ENCODE data around the gene SF3B3.

Gene SF3B3

DNA sequence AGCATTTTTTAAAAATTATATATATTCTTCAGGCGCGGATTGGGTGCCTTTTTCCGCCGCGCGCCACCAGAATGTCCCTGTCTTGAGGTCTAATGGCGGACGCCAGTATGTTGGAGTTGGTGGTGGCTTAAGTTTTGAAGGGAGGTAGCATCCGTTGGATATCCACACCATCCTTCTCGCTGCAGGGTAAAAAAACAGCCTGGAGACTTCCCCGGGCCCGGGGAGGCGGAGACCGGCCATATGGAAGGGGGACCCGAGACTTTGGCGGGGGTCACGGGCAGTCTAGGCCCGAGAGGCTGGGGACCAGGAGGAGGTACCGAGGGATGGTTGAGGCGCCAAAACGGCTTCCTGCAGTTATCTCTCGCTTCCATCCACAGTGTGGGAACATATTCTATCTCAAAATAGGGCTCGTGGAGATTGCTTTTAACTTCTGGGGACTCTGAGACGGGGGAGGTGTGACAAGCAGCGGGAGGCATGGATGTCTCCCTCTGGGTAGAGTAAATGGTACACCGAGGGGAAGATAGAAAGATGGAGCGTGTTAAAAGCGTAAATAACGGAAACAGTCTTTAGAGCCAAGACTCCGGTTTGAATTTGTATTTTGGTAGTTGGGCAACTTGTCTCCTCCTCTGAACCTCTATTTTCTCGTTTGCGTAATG, at the start of gene SF3B3:
Gene SF3B3 (plus strand): TSS at position 74 of the 656 bp plus-strand sequence. CDS start 2,841 bp downstream, outside the sequence.
- DNase-seq (ENCODE audit: low read depth), result peak; percentile 42

DNA sequence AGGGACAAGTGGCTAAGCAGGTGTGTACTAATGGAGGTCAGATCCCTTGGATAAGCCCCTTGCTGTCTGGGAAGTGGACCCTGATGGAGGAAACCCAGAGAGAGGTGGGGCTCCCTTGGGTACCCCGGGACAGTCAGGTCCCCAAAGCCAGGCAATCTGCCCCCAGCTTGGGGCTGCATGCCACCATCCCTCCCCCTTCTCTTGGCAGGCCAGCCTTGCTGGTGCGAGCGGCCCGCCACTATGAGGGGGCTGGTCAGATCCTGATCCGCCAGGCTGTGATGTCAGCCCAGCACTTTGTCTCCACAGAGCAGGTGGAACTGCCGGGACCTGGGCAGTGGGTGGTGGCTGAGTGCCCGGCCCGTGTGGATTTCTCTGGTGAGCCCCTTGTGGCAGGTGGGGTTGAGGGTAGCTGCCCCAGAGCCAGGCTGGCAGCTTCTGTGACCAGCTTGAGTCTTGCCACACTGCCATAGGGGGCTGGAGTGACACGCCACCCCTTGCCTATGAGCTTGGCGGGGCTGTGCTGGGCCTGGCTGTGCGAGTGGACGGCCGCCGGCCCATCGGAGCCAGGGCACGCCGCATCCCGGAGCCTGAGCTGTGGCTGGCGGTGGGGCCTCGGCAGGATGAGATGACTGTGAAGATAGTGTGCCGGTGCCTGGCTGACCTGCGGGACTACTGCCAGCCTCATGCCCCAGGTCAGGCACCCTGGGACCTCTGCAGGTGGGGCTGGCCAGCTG, 49.1 kb upstream of the SF3B3 start:
- no peak for DNase-seq (ENCODE audit: low read depth)

DNA sequence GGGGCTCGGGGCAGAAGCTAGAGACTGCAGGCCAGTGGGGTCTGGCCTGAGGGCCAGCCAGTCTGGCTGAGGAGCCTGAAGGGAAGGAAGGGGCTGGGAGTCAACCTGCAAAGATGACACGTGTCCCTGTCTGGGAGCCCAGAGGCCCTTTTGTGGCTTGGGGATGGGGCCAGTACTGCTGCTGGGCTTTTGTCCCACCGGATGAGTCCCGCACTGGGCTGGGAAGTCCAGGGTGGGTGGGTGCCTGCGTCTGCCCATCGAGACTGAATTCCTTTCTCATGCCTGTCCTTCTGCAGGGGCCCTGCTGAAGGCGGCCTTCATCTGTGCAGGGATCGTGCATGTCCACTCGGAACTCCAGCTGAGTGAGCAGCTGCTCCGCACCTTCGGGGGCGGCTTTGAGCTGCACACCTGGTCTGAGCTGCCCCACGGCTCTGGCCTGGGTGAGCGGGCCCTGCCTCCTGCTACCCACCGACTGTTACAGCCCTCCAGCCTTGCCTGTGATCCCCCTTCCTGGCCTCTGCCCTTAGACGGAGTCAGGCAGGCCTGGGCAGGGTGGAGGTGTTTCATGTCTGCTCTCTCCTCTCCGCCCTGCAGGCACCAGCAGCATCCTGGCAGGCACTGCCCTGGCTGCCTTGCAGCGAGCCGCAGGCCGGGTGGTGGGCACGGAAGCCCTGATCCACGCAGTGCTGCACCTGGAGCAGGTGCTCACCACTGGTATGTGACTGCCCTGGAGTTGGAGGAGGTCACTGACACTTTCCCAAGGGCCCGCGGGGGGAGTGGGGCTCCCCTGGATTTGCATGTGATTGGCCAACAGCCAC, 48.4 kb upstream of the SF3B3 start:
- no peak for DNase-seq (ENCODE audit: low read depth)

DNA sequence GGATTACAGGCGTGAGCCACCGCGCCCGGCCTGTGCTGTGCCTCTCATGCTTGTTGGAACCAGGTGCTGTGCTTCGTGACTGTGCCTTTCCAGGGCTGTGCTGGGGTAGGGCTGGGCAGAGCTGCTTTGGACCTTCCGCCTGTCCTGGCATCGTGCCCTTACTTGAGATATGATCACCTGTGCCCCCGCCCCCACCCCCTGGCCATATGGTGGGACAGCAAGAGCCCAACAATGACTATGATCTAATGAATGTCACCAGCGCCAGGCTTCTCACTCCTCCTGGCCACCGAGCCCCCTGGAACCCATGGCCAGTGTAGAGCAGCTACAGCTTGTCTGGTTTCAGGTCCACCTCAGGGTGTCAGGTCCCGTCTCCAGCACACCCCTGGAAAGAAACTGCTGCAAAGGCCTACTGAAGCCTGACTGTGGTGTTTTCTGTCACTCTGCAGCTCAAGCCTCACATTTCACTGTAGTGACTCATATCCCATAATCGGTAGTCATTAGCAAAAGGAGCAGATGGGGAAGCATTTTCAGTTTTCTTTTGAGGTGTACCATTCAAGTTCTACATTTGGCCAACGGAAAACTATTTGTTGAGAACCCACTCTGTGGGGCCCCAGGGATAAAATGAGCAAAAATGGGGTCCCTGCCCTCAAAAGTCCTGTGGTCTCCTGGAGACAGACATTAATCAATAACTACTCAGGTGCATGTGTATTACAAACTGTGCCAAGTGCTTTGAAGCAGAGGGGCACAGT, 47.2 kb upstream of the SF3B3 start:
- no peak for DNase-seq (ENCODE audit: low read depth)

DNA sequence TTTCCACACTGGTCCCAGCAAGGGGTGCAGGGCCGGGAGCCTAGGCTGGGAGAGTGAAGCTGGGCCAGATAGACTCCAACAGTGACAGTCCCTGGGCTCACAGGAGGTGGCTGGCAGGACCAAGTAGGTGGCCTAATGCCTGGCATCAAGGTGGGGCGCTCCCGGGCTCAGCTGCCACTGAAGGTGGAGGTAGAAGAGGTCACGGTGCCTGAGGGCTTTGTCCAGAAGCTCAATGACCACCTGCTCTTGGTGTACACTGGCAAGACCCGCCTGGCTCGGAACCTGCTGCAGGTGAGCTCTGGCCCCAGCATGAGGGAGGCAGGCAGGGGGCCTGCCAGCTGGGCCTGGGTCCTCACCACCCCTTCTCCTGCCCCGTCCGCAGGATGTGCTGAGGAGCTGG, 45.4 kb upstream of the SF3B3 start:
- DNase-seq (ENCODE audit: low read depth), result no peak

DNA sequence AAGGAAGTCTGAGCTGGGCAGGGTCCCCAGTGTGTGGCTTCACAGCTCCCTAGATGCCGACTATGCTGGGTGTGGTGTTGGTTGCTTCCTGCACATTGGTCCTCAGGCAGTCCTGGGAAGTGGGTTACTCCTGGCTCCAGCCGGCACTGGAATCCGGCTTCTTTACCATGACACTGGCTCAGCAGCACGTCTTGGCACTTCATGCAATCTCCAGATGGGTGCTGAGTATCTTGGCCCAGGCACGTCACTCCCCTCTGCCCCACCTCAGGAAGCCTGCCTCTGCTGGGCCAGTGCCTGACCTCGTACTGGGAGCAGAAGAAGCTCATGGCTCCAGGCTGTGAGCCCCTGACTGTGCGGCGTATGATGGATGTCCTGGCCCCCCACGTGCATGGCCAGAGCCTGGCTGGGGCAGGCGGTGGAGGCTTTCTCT, 44.7 kb upstream of the SF3B3 start:
- DNase-seq (ENCODE audit: low read depth), result no peak

DNA sequence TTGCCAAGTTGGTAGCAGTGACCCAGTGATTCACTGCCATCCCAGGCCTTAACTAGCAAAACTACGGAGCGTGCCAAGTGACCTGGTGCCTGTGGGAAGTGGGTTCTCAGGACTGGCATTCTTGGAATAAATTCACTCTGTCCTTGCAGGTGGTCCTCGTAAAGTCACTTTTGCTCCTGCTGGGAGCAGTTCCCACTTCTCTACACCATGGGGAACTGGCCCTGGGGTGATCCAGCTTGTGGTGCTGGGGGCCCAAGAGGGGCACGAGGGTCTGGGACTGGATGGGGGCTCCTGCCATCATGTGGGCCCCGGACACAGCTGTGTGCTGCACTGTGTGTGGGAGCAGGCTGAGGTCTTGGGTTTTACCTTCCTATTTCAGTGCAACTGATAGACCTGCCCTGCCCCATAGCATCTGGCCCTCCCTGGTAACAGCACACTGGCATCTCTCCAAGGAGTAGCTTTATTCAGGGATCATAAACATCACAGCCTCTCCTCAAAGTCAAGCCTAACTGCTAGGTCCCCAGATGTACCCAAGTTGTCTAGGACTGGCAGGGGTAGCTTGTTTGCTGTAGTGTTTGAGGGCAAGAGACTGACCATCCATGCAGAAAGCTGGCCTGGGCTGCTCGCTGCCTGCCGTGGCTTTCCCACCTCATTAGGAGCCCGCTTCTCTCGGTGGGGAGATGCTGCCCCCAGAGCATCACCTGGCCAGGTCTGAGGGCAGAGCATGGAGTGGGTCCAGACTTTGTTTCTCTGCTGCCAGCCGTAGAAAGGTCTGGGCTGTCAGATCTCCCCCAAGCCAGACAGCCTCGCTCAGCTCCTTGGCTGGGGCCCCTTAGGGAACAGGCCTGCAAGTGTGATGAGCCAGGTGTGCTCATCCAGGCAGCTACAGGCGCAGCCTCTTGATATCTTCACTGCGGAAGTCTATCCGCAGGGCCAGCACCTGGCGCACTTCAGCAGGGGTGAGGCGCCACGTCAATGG, 43.2 kb upstream of the SF3B3 start:
- no peak for DNase-seq (ENCODE audit: low read depth)

DNA sequence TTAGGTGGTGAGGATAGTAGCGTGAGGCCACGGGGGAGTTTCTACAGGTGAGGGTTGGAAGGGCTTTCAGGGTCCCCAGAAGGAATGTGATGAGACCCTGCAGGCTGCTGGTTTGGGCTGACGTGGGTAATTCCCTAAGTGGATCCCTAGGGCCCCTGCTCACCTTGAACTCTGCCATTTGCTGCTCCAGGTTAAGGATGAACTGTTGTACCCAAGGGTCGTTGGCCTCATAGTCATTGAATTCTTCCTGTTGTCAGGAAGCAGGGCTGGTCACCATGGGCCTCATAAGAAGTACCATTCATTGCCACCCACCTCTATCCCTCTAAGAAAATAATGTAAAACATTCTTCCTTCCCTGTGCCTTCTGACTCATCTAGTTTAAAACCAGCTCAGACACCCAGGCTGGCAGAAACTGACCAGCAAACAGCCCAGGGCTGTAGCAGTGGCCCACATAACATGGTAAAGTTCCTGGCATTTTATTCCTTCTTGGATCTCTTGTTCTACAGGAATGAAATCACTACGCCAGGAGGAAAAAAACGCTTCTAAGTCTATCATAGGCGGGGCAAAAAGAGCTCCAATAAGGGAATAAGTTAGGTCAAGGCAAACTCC, 41.6 kb upstream of the SF3B3 start:
- DNase-seq (ENCODE audit: low read depth), result no peak

DNA sequence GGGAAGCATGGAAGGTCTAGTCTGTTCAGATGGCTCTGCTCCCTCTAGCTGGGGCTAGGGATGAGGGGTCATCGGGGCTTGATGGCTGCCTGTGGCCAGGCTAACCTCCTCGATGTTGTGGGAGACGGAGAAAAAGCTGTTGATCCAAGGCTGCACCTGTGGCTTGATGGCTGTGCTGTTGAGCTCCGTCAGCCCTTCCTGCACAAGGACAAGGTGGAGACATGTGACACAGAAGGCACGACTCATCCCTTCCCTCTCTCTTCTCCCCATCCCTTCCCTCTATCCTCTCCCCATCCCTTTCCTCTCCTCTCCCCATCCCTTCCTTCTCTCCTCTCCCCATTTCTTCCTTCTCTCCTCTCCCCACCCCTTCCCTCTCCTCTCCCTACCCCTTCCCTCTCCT, 41.0 kb upstream of the SF3B3 start:
- no peak for DNase-seq (ENCODE audit: low read depth)

DNA sequence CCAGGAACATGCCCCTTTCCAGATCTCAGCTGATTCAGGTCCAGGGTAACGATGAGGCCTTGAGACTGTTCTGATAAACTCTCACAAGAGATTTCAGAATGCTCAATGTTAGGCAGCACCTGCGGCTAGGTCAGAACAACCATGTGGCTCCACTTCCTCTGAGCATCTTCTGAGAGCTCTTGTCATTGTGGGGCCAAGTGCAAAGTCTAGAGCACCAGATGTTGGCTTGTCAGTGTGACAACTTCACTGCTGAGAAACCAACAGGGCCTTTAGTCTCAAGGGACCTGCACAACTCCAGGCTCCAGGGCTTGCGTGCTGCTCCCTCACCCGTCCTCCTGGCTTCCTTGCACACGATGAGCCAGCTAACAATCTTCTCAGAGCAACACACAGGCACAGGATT, 40.2 kb upstream of the SF3B3 start:
- no peak for DNase-seq (ENCODE audit: low read depth)

DNA sequence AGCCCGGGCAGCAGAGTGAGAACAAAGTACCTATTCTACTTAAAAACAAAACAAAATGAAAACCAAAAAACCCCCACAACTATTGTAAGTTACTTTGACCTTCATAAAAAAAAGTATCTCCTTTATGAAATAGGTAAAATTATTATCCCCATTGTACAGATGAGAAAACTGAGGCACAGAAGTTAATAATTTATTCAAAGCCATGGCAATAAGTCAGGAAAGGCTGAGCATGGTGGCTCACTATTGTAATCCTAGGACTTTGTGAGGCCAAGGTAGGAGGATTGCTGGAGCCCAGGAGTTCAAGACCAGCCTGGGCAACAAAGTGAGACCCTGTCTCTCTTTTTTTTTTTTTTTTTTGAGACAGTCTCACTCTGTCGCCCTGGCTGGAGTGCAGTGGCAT, 38.7 kb upstream of the SF3B3 start:
- DNase-seq (ENCODE audit: low read depth), result no peak

DNA sequence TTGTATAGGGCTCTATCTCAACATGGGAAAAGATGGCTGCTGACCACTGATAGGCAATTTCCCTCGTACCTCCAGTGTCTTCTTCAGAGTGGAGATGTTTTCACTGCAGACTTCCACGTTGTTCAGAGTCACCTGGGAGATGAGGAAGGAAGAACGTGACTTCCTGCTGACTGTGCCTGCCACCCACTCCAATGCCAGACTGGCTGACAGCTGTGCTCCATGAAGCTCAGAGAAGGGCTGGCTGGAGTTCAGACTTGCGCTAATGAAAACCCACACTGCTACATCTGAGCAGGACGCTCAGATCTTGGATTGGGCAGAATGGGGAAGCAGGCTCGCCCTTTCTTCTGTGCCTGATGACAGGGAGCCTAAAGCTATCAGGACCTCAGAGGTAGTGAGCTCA, 33.4 kb upstream of the SF3B3 start:
- no peak for DNase-seq (ENCODE audit: low read depth)

DNA sequence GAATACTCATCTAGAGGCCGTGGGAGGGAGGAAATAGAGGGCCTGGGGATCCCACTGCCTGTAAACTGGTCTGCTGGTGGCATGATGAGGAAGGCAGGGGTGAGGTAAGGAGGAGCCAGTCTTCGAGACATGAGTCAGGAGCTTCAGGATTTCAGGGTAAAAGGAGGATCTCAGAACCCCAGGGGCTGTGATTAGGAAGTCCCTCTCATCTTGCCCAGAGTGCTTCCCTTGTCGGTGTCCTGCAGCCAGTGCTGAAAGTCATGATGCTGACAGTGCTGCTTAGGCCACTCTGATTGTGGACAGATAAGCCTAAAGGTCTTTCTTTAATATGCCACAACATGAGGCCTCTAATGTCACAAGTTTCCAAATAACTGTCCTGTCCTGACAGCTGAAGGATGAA, 29.8 kb upstream of the SF3B3 start:
- DNase-seq (ENCODE audit: low read depth), result no peak

DNA sequence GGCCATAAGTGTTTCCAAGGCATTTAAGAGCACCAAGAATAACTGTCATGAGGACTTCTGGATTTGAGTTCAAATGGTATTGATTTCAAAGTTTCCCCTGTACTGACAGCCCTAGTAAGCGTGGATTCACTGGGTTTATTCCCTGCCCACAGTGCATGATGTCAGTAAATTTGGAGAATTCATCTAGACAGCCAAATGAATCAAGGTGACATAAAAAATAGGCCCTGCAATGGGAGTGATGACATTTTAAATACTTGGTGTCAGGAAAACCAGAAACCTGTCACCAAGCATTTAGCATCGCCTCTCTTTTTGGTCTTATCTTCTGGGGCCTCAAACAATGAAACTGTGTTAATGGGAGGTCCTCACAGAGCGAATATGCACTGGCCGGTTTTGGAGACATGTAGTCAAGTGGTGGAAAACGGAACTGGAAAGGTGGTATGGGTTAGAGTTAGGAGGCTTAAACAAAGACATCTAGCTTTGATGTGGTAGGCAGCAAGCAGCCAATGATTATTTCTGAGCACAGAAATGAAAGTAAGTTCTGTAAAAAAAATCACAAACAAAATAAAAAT, 29.3 kb upstream of the SF3B3 start:
- no peak for DNase-seq (ENCODE audit: low read depth)

DNA sequence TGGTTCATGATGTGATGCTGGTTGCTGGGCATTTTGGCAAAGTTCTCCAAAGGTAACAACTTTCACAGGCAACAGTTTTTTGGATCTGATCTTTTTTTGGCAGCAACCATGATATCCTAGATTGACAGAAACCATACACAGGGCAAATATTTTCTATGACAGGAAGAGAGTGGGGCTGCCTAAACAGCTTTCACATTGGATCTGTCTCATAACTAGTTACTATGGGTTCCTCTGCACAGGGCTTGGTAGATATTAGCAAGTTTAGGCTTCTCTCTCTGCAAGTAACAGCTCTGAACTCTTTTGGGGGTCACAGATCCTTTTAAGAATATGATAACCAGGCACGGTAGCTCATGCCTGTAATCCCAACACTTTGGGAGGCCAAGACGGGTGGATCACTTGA, 28.8 kb upstream of the SF3B3 start:
- no peak for DNase-seq (ENCODE audit: low read depth)

DNA sequence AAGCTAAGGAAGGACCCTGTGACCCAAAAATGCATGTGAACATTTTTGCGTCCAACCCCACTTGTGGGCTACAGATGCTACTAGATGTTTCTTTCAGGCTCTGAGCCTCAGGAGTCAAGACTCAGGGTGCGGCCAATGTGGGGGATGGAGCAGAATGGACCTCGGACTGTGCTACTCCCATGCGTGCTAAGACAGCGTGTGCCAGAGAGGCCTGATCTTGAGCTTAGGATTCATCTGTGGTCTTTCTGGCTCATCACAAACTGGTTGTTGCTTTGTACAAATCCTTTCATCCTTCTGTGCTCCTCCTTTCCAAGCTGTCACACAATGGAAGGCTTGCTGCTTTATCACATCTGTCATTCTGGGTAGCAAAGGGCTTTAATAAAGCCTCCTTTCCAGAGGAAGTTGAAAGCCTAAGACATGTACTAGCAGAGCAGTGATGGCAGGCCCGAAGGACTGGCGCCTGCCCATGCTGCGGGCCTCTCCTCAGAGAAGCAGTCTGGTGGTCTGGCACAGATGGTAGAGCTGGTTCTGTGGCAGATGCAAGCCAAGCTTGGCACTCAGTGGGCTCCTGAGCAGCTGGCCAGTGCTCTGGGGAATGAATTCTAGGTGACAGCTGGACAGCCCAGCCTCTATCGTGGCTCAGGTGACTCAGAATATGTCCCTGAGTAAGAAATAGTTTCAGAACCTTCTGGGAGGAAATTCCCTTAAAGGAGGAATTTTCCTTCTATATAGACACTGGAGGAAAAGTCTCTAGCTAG, 28.0 kb upstream of the SF3B3 start:
- no peak for DNase-seq (ENCODE audit: low read depth)

DNA sequence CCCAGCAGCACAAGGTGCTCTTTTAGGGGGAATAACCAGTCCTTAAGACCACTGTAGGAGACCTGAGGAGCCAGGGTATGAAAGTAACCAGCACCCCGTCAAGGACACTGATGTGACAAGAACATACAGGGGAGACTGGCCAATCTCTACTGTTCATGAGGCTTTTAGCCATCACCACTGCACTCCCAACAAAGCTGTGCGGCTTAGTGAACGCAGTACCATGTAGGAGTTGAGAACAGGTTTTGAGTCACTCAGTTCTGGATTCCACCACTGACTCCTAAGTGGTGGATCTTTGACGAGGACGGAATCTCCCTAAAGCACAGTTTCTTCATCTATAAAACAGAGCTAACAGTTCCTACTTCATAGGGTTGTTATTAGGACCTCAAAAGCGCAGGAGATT, 27.1 kb upstream of the SF3B3 start:
- no peak for DNase-seq (ENCODE audit: low read depth)

DNA sequence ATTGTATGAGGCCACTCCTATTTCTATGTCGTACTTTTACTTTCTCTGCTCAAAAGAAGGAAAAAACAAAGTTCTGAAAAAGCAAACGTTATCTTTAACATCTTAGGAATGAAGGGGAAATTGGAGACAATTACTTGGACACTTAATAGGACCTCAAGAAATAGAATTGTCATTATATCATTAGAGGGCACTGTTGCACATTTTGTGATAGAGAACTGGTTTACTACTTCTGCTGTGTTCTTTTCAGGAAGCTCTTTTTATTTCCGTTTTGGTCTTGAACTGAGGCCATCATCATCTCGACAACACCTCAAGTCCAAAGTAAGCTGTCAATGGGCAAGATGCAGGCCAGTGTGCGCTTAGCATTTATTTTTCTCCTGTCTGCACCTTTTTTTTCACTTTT, 14.9 kb upstream of the SF3B3 start:
- no peak for DNase-seq (ENCODE audit: low read depth)

DNA sequence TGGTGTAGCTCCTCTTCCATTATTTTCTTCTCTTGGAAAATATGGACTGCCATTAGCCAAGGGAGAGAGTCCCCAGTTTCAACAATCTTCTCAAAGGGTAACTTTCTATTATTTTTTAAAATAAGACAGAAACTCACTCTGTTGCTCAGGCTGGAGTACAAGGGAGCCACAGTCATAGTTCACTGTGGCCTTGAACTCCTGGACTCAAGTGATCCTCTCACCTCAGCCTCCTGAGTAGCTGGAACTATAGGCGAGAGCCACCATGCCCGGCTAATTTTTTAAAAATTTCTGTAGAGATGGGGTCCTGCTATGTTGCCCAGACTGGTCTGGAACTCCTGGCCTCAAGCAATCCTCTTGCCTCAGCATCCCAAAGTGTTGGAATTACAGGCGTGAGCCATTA, 13.4 kb upstream of the SF3B3 start:
- DNase-seq (ENCODE audit: low read depth), result no peak

DNA sequence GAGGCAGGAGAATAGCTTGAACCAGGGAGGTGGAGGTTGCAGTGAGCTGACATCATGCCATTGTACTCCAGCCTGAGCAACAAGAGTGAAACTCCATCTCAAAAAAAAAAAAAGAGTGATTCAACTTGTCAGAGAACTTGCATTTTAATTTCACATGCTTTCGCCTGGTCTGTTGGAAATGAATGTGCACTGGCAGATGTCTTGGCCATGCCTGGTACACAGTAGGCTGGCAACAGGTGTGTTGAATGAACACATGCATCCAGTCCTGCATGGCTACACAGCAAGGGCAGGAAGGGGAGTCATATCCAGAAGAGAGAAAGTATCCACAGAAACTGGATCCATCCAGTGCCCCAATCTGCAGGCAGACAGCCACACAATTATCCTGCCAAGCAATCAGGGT, 11.8 kb upstream of the SF3B3 start:
- no peak for DNase-seq (ENCODE audit: low read depth)

Data from stimulated activated CD8-positive, alpha-beta memory T cell treated with anti-CD3 and anti-CD28 coated beads, Interleukin-15, amount 100 ng/mL, for 24 hours (primary cell).